ENCODE data around the gene MT1F.

GRCh38 chr16:56637814-56638750 lies 19.7 kb upstream of the MT1F start, which contains the start of gene MT1A:
- TF ChIP-seq POLR2AphosphoS5 (IDR thresholded peaks at IDR 0.05; ENCODE audit: low read depth, low read length) (no peak), POLR2A (IDR thresholded peaks at IDR 0.05; ENCODE audit: low read depth, low read length) (no peak), PAX5 (IDR thresholded peaks at IDR 0.05; ENCODE audit: insufficient read depth, low read length, severe bottlenecking) (no peak), TAF1 (IDR thresholded peaks at IDR 0.05; ENCODE audit: low read depth, low read length) (no peak)

All from GM12891 (cell line).